ENCODE measurements around the gene LRRC8D.
"Not testable (repeated sequence)": the region's sequence is repeated elsewhere in the genome, so short reads cannot be mapped to it uniquely, and the experiment has no call there.

The LRRC8D gene

DNA sequence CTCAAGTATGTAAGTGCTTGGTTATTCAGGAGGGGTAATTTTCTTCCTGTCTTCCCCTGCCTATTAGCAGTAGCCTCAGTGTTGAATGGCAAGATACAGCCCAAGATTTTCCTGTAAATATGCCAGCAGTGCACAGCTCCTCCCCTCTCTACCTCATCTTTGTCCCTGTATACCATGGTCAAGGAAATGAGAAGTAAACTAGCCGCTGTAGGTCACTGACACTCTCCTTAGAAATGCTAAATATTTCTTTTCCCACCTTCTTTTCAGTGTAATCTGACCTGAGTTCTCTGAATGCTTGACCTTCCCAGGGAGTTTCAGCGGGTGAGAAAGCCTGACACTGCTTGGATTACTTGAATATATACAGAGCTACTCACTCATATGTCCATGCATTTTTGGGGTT is 89.9 kb downstream of the LRRC8D start:
- no peak for DNase-seq

DNA sequence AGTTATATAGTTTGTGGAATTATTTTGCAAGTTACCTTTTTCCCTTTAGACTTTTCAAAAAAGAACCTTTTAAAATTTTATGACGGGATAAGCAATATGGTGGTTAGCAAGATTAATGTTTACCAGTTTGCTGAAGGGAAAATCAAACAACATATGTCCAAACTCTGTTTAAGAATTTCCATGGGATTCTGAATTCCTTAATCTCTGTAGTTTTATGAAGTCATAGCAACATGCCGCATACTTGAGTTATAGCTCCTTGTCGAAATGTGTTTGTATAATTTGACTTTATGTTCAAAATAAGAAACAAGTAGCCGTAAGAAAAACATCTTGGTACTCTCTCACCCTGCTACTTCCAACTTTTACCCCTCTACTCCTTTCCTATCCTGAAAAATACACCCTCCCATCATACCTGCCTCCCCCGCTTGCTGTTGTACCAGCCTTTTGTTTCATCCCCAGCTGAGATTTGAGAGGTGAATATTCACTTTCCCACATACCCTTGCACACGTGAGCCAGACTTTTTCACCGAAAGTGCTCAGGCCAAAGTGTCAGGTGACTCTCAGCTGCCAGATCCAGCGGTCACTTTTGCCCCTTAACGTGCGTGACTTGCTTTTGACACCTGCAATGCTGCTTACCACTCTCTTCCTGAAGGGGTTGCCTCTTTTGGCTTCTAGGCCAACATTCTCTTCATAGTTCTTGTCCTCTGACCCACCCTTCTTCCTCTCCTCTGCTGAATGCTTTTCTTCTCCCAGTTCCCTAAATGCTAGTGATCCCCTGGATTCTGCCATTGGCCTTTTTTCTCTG is 90.6 kb downstream of the LRRC8D start:
- DNase-seq, result no peak

DNA sequence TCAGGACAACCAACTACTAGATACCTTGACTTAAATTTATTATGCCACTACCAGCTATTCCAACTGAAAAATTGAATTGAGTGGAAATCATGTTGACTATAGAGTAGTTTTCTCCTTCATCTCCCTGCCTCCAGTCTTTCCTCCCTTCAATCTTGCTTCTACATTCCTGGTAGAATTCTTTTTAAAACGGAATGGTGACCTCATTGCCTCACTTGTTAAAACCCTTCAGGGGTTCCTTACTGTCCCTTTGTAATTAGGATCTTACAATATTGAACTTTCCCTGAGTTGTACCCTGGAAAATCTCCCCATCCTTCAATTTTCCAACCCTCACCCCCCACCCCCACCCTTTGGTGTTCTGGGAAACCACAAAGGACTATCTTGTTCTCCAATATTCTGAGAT is 91.2 kb downstream of the LRRC8D start:
- DNase-seq, result no peak

DNA sequence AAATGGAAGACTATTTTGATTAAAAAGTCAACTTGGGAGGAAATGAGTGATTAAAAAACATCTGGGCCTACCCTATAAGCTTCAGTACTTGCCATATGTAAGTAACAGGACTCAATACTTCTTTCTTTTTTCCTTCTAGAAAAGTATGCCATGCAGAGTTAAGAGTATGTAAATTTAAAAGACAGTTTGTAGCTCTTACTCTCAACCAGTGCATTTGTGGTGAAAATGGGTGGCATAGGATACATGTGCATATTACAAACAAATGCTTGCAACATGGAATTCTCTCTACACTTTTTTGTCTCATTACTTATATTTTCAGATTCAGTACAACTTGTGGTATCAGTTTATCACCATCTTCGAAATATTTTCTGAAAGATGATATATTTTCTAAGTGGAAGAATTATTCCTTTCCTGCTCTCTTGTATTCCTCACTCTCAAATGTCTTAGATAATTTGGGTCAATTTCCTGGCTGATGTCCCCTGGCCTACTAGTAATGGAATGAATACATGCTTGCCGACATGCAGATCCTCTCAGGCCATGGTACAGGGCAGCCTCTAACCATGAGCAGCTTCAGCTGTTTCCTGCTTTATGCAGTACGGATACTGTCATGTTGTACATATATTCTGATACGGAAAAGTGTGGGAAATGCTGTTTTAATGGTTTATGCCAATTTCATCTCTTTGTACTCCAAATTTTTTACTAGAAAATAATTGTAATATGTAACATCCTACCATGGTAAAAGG is 92.7 kb downstream of the LRRC8D start:
- no peak for DNase-seq

DNA sequence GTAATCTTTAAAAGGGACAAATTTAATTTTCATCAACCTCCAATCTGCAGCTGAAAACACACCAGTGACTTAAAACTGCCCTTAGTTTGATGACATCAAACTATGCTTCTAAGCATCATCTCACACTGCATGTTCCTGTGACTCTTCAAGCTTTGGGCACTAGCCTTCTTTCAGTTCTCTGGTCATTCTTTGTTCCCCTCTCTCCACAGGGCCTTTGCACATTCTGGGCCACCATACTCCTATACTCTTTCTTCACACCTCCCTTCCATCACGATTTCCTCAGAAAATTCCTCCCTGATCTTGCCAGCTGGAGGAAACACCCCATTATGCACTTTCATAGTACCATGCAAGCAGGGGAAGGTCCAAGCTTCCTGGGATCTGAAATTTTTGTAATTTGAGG is 96.5 kb downstream of the LRRC8D start:
- DNase-seq, result no peak

DNA sequence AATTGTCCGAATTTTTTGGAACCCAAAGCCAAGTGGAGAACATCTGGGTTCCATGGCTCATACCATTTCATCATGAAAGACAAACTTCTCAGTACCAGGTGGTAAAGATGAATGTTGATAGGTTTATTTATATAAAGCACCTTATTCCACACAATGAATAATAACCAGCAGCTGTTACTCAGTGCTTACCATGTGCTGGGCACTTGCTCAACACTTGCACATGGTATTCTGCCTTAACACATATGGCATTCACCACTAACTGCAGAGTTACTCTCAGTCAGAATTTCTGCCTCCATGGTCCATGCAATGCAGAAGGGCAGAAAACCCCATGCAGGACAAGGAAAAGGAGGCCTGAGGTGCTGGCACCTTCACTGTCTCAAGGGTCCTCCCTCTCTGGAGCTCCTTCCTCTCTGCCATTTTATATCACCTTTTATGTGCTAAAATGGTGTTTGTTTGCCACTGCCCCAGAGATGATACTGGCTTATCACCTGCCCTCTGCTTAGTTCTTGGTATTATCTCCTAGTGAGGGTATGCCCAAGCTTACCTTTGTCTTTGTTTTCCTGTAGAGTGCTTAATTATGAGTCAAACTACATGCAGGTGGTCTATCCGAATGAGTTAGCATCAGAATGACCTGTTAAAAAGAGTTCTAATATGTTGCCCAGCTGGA is 97.4 kb downstream of the LRRC8D start:
- no peak for DNase-seq

DNA sequence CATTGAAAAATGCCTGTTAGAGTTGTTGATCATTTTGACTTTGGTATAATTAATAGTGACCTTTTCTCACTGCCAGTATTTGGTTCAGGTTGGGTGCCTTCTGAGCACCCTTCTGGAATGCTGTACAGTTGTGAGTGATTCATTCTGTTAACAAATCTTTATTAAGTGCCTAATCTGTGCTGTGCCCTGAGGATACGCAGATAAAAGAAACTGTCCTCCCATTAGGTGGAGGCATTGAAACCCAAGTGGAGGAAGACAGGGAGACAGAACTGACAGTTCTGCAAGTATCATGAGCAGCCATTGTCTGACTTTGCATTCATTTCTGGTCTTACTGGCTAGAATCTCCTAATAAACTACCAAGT is 97.9 kb downstream of the LRRC8D start:
- DNase-seq, result no peak

DNA sequence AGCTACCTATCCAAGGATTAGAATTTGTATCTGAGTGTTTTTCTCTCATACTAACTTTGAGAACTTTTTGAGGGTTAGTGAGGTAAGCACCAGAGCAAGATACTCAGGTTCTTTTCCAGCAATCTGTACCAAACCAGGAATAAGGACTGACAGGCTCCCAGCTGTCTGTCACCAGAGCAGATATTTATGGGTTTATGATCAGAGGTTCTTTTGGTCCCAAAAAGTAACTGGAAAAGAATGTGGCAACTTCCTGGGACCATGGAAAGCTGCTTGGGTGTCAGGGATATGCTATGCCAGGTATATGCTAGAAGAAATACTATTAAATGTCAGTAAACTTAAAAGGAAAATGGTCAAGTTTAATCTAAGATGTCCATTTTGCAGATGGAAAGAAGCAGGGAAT is 98.3 kb downstream of the LRRC8D start:
- no peak for DNase-seq

DNA sequence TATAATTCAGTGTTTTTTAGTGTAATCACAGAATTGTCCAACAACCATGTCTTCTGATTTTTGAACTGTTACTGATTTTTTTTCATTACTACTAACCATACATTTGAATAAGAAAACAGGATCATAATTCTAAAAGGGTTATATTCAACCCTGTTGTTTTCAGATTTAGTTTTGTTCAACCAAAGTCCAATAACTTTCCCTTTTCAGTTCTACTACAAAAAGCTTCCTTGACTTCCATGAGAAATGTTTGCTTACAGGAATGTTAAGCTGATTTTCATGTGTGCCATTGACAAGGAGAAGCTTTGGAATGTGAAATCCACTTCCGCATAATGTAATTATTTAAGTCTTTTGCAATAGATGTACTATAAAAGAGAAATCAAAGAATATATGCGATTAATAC is 102.1 kb downstream of the LRRC8D start:
- no peak for DNase-seq

DNA sequence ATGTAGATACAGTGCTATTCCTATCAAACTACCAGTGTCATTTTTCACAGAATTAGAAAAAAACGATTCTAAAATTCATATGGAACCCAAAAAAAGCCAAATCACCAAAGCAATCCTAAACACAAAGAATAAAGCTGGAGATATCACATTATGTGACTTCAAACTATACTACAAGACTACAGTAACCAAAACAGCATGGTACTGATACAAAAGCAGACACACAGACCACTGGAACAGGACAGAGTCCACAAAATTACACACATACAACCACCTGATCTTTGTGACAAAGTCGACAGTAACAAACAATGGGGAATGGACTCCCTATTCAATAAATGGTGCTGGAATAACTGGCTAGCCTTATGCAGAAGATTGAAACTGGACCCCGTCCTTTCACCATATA is 102.7 kb downstream of the LRRC8D start:
- DNase-seq, result no peak

DNA sequence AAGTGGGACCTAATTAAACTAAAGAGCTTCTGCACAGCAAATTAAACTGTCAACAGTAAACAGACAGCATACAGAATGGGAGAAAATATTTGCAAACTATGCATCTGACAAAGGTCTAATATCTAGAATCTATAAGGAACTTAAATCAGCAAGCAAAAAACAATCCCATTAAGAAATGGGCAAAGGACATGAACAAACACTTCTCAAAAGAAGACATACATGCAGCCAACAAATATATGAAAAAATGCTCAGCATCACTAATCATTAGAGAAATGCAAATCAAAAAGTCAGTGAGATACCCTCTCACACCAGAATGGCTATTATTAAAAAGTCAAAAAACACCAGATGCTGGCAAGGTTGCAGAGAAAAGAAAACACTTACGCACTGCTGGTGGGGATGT is 103.2 kb downstream of the LRRC8D start:
- DNase-seq, result not testable (repeated sequence)

DNA sequence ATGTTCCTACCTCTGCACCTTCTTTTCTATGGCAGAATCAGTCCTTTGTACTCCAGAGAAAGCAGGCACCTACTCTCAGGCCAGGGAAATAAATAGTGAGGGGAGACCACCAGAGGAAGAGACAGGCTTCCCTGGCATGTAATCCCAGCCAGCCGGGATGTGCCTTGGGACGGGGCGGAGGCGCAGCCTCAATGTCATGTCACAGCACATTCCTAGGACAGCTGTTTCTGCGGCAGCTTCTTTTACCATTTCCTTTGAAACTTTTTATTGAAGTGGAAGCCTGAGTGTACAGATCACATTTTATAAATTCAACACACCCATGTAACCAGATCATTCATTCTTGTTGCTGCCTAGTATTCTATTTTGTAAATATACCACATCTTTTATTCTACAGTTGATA is 106.2 kb downstream of the LRRC8D start:
- no peak for DNase-seq

DNA sequence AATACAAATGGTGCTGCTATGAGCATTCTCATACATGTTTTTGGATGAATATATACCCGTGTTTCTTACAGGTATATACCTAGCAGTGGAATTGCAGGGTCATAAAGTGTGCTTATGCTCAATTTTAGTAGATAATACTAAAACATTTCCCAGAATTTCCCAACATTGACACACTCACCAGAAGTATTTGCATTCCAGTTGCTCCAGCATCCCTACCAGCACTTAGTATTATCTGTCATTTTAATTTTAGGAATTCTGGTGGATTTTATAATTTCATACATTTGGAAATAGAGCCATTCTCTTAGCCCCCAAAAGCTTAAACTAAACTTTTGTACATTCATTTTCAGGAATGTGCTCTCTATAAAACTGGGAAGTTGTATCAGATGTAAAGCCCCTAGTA is 106.6 kb downstream of the LRRC8D start:
- no peak for DNase-seq

DNA sequence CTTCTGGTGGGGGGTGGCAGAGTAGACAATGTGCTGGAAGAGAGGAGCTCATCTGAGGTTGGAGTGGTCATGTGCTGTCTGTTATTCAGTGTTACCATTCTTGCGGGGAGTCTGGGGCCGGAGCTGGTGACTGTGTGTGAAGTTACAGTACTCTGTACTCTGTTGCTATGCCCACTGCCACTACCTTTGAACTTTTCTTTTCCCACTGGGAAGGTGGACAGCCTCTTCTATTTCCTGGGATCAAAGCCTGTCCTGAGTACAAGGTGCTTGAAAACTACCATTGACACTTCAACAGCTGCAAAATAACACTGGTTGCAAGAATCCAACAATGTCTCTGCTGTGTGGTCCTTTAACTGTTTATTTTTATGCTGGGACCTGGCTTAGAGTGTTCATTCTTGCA is 107.7 kb downstream of the LRRC8D start:
- no peak for DNase-seq

DNA sequence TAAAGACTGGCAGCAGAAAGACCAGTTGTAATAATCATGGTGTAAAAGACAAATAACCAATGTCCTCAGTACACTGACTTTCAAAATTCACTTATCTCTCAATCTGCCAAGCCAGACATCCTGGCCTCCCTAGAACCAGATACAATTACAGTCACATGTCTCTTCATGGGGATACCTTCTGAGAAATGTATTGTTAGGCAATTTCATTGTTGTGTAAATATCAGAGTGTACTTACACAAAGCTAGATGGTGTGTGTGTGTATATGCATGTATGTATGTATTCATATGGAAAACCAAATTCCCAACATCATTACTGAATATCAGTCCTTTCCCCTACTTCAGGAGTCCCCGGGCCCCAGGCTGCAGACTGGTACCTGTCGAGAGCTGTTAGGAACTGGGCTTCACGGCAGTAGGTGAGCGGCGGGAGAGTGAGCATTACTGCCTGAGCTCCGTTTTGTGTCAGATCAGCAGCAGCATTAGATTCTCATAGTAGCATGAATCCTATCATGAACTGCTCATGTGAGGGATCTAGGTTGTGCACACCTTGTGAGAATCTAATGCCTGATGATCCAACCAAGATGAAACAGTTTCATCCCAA is 108.7 kb downstream of the LRRC8D start:
- DNase-seq, result no peak

DNA sequence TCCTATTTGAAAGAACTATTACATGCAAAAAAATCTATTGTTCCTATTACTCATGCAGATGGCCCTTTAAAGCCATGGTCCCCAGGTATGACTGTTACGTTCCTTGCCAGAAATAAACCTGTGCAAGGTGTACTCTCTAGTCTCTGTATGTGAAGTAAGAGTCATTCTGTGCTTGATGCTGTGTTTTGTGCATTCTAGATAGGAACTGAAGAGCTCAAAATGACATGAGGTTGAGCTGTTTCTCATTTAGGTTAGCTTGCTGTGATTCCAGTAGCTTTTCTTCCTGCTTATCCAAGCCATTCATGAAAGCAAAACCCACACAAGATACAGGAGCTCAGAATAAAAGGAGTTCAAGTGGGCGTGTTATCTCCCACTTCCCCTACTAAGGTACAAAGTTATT is 109.7 kb downstream of the LRRC8D start:
- no peak for DNase-seq

DNA sequence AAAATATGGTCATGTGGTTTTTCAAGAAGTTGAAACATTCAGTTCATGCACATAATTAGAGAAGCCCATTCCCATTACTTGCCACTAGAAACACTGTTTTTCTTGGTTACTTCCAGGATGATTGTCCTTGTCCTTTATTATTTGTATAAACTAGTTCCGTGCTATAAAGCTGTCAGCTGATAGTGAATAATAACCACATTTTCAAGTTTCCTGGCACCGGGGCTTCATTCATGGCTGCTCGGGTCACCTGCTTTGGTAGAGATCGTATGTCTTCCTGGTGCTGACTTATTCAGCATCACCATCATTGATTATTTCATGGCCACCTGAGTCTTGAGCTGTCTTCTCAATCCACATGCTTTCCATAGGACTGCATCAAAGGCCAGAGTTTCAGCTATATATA is 111.1 kb downstream of the LRRC8D start:
- no peak for DNase-seq

DNA sequence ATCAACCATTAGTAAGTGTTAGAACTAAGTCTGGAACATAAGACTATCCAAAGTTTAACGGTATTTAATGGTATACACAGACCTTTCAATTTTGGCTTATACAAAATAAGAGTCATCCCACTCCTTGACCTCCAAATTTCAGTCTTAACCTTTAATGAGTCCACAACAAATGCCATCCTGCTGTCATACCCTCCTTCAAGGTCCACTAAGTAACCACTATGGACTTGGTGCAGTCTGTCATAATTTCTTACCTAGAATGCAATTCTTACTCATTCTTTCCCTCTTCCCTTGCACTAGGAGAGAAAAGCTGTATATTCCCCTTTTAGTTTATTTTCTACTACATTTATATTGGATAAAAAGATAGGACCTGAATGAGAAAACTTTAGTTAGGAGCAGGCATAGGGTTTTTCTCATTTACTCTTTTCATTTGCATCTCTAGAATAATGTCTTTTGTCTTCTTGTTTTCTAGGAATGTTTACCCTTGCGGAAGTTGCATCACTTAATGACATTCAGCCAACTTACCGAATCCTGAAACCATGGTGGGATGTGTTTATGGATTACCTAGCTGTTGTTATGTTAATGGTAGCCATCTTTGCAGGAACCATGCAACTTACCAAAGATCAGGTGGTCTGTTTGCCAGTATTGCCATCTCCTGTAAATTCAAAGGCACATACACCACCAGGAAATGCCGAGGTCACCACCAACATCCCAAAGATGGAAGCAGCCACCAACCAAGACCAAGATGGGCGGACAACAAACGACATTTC is 111.9 kb downstream of the LRRC8D start:
- no peak for DNase-seq

DNA sequence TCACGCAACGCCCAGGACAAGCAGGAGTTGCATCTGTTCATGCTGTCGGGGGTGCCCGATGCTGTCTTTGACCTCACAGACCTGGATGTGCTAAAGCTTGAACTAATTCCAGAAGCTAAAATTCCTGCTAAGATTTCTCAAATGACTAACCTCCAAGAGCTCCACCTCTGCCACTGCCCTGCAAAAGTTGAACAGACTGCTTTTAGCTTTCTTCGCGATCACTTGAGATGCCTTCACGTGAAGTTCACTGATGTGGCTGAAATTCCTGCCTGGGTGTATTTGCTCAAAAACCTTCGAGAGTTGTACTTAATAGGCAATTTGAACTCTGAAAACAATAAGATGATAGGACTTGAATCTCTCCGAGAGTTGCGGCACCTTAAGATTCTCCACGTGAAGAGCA is 113.6 kb downstream of the LRRC8D start:
- no peak for DNase-seq

DNA sequence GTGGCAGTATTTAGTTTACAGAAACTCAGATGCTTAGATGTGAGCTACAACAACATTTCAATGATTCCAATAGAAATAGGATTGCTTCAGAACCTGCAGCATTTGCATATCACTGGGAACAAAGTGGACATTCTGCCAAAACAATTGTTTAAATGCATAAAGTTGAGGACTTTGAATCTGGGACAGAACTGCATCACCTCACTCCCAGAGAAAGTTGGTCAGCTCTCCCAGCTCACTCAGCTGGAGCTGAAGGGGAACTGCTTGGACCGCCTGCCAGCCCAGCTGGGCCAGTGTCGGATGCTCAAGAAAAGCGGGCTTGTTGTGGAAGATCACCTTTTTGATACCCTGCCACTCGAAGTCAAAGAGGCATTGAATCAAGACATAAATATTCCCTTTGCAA is 114.4 kb downstream of the LRRC8D start:
- peak in 35 of 56 donors; percentile 1 to 69 (median 26) for DNase-seq

DNA sequence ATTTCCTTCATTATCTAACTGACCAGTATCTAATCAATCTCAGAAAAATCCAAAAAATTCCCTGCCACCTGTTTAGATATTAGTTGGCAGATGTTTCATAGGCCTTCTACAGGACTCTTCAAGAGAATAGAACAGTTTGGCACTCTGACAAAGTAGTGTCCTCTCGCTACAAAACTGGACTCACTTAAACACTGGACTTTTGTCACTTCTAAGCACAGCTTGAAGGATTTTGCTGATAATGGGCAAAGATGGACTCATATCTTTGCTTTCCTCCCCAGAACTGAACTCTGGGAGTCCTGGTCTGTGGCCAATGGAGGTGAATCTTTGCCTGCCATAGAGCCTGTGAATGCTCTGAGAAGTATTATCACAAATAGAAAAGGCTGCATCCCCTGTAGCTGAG is 115.9 kb downstream of the LRRC8D start:
- DNase-seq, result no peak
